Bladder microvascular endothelial cell (primary cell): ENCODE measurements around the gene SYPL2. TPM values are rescaled to one million over a fixed set of nuclear protein-coding genes. Genes with fewer than 3 reads are reported as not detected.

Source experiments
- total RNA-seq: library from RNA; depleted of rRNA; stranded (reverse); fragments of >200 nt; gene quantifications from 2 replicates; pipeline ENCODE4 v1.2.3, GENCODE V29; 2014

SYPL2 gene
- total RNA-seq: 0.13 TPM in 1 of 2 replicates, not detected in the other

GRCh38 chr1:109466452-109467300 is at the start of gene SYPL2:
TSS of gene SYPL2 (plus strand) at chr1:109466546. CDS start at chr1:109466844, 298 bp downstream.

GRCh38 chr1:109426281-109427170 is 39.8 kb upstream of the SYPL2 start, which contains the start of gene PSMA5:
TSS of gene PSMA5 (minus strand) at chr1:109426448. CDS start at chr1:109426330, 118 bp downstream.

GRCh38 chr1:109483672-109484518 is 17.5 kb downstream of the SYPL2 start, which contains the start of gene ATXN7L2:
TSS of gene ATXN7L2 (plus strand) at chr1:109483905. CDS start at chr1:109483954, 49 bp downstream.

GRCh38 chr1:109493805-109494539 is 27.6 kb downstream of the SYPL2 start, which contains the start of gene CYB561D1:
TSS of gene CYB561D1 (plus strand) at chr1:109494094. CDS start at chr1:109494140, 46 bp downstream.

GRCh38 chr1:109509176-109510134 is 43.1 kb downstream of the SYPL2 start, which contains the start of gene AMIGO1:
TSS of gene AMIGO1 (minus strand) at chr1:109509727. CDS start at chr1:109508912, 815 bp downstream.

Other genes with a start within 250 kb of the SYPL2 start
- 0.16 and 3.5 TPM in 2 replicates for gene CELSR2, start 217.0 kb upstream of the SYPL2 start, total RNA-seq
- 3.1 and 8.3 TPM in 2 replicates for gene PSRC1, start 183.4 kb upstream of the SYPL2 start, total RNA-seq
- gene MYBPHL, start 159.5 kb upstream of the SYPL2 start, total RNA-seq: not detected in 2 replicates
- 14.9 and 32.0 TPM in 2 replicates for gene SORT1, start 68.6 kb upstream of the SYPL2 start, total RNA-seq
- 36.8 and 48.5 TPM in 2 replicates for gene PSMA5, start 40.1 kb upstream of the SYPL2 start, total RNA-seq
- gene ATXN7L2, start 17.4 kb downstream of the SYPL2 start, total RNA-seq: 0.49 and 1.2 TPM in 2 replicates
- gene CYB561D1, start 27.5 kb downstream of the SYPL2 start, total RNA-seq: 2.8 and 7.0 TPM in 2 replicates
- 0.16 and 3.0 TPM in 2 replicates for gene AMIGO1, start 43.2 kb downstream of the SYPL2 start, total RNA-seq
- gene GPR61, start 73.3 kb downstream of the SYPL2 start, total RNA-seq: under 0.01 TPM in 1 of 2 replicates, not detected in the other
- gene GNAI3, start 82.1 kb downstream of the SYPL2 start, total RNA-seq: 11.5 and 18.3 TPM in 2 replicates
- 0.31 and 0.49 TPM in 2 replicates for gene GNAT2, start 153.1 kb downstream of the SYPL2 start, total RNA-seq
- gene AMPD2, start 153.3 kb downstream of the SYPL2 start, total RNA-seq: 28.2 and 46.6 TPM in 2 replicates
- gene GSTM4, start 189.6 kb downstream of the SYPL2 start, total RNA-seq: 1.3 and 3.8 TPM in 2 replicates
- gene GSTM2, start 201.5 kb downstream of the SYPL2 start, total RNA-seq: 0.97 and 3.7 TPM in 2 replicates
- not detected in 2 replicates for gene GSTM1, start 221.3 kb downstream of the SYPL2 start, total RNA-seq
- gene GSTM5, start 245.7 kb downstream of the SYPL2 start, total RNA-seq: not detected in 2 replicates